Upper lobe of left lung (tissue), 6 donors: ENCODE measurements around the gene PIP4K2C. TPM values are rescaled to one million over a fixed set of nuclear protein-coding genes. Genes with fewer than 3 reads are reported as not detected.
"Not testable (repeated sequence)": the region's sequence is repeated elsewhere in the genome, so short reads cannot be mapped to it uniquely, and the experiment has no call there.

Source experiments
- ATAC-seq, 2 donors: fragments of 200-7000 bp; cut with Tn5 transposase; one replicate each; pipeline ENCODE4 v1.9.1; 2022; ENCODE audit warnings: mild to moderate bottlenecking in 2 of 2, moderate library complexity in 2 of 2; ENCODE audit not compliant: low FRiP score in 2 of 2
- DNase-seq, 2 donors: peaks; one replicate each; pipeline ENCODE4 v3.0.0-alpha.2; 2019 to 2020
- H3K27ac ChIP-seq, 4 donors: fragments of 200-600 bp; sonication (generic); one replicate each; pipeline ENCODE4 v1.5.1; 2016 to 2019
- H3K27me3 ChIP-seq, 4 donors: fragments of 200-600 bp; sonication (generic); one replicate each; pipeline ENCODE4 v1.5.1; 2017 to 2019
- H3K36me3 ChIP-seq, 4 donors: fragments of 200-600 bp; sonication (generic); one replicate each; pipeline ENCODE4 v1.5.1; 2016 to 2019
- H3K4me1 ChIP-seq, 4 donors: fragments of 200-600 bp; sonication (generic); one replicate each; pipeline ENCODE4 v1.5.1; 2018 to 2019
- H3K4me3 ChIP-seq, 4 donors: fragments of 200-600 bp; sonication (generic); one replicate each; pipeline ENCODE4 v1.5.1; 2017 to 2019; ENCODE audit warnings: mild to moderate bottlenecking in 2 of 4, moderate library complexity in 1 of 4
- H3K9me3 ChIP-seq, 4 donors: fragments of 200-600 bp; sonication (generic); one replicate each; pipeline ENCODE4 v1.5.1; 2018 to 2019
- EP300 ChIP-seq, 4 donors: sonication (generic); formaldehyde crosslinking; IDR thresholded peaks; one replicate each; pipeline ENCODE4 v1.5.1; 2017; ENCODE audit warnings: antibody characterized with exemption in 4 of 4, control low read depth in 2 of 4
- POLR2A ChIP-seq, 4 donors: fragments of 450-650 bp; IDR thresholded peaks; one replicate each; pipeline ENCODE4 v1.5.1; 2016 to 2017; ENCODE audit warnings: antibody characterized with exemption in 4 of 4, mild to moderate bottlenecking in 2 of 4
- POLR2AphosphoS5 ChIP-seq, 2 donors: sonication (generic); formaldehyde crosslinking; IDR thresholded peaks; one replicate each; pipeline ENCODE4 v1.5.1; 2017; ENCODE audit warnings: antibody characterized with exemption in 2 of 2
- WGBS, 2 donors: methylation state at CpG; one replicate each; pipeline ENCODE4 v1.1.5; 2017 to 2018; 5-methylcytosine and 5-hydroxymethylcytosine counted together
- total RNA-seq, 6 donors: library from RNA; depleted of rRNA in 4 of 6; stranded (reverse); fragments of >200 nt in 4 of 6; gene quantifications; one replicate each; pipeline versions ENCODE4 v1.1.0 to v1.2.1, GENCODE V29; 2016 to 2021
- TF ChIP-seq, protein P1 (sequence below), 6 experiments: fragments of 450-650 bp in 4 of 6; fragments of 200-600 bp in 2 of 6; sonication (generic) in 2 of 6; IDR thresholded peaks; one replicate each; pipeline ENCODE4 v1.5.1; 2016 to 2019; ENCODE audit warnings: antibody characterized with exemption in 6 of 6
- donor health status: DM: no; HTN: no; CAD: no; lungs with moderate emphysema.
- donor health status: DM: no; HTN: yes; CAD: no; lungs with severe emphysema.

Gene PIP4K2C
- total RNA-seq, 6 donors from 2014 or later = 13.4 to 56.7 (median 30.7) TPM

DNA sequence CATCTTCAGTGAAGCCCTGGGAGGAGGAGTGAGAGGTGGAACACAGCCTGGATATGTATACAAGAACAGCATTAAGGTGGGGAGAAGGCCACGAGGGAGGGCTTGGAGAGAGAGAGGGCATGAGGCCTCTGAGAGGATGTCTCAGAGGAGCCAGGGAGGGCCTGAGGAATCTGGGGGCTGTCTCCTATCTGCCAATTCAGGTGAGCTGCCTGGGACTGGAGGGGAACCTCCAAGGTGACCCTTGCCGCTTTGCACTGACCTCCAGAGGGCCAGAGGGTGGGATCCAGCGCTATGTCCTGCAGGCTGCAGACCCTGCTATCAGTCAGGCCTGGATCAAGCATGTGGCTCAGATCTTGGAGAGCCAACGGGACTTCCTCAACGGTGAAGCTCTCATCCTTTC, 24.6 kb downstream of the PIP4K2C start:
- Histone ChIP-seq H3K27ac (no peak overlapping the region), H3K4me3 (no peak overlapping the region), H3K36me3 (no peaks in the 10 kb centered on the region), H3K4me1 (peaks cover 9 to 29% (median 25%) of the 10 kb centered on the region in 4 donors), H3K9me3 (no peaks in the 10 kb centered on the region), H3K27me3 (peaks cover 0 to 33% (median 7%) of the 10 kb centered on the region in 4 donors)
- DNase-seq = no peak
- ATAC-seq = no peak
- WGBS, 2 donors = 86 to 88% methylated on average over 5 of the region's 5 CpGs
- TF ChIP-seq EP300 (IDR thresholded peaks at IDR 0.05) = no peak
- TF ChIP-seq POLR2A (IDR thresholded peaks at IDR 0.05) = no peak
- no peak for TF ChIP-seq POLR2AphosphoS5 (IDR thresholded peaks at IDR 0.05)
- TF ChIP-seq, protein P1, sequence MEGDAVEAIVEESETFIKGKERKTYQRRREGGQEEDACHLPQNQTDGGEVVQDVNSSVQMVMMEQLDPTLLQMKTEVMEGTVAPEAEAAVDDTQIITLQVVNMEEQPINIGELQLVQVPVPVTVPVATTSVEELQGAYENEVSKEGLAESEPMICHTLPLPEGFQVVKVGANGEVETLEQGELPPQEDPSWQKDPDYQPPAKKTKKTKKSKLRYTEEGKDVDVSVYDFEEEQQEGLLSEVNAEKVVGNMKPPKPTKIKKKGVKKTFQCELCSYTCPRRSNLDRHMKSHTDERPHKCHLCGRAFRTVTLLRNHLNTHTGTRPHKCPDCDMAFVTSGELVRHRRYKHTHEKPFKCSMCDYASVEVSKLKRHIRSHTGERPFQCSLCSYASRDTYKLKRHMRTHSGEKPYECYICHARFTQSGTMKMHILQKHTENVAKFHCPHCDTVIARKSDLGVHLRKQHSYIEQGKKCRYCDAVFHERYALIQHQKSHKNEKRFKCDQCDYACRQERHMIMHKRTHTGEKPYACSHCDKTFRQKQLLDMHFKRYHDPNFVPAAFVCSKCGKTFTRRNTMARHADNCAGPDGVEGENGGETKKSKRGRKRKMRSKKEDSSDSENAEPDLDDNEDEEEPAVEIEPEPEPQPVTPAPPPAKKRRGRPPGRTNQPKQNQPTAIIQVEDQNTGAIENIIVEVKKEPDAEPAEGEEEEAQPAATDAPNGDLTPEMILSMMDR (IDR thresholded peaks at IDR 0.05) = no peak

DNA sequence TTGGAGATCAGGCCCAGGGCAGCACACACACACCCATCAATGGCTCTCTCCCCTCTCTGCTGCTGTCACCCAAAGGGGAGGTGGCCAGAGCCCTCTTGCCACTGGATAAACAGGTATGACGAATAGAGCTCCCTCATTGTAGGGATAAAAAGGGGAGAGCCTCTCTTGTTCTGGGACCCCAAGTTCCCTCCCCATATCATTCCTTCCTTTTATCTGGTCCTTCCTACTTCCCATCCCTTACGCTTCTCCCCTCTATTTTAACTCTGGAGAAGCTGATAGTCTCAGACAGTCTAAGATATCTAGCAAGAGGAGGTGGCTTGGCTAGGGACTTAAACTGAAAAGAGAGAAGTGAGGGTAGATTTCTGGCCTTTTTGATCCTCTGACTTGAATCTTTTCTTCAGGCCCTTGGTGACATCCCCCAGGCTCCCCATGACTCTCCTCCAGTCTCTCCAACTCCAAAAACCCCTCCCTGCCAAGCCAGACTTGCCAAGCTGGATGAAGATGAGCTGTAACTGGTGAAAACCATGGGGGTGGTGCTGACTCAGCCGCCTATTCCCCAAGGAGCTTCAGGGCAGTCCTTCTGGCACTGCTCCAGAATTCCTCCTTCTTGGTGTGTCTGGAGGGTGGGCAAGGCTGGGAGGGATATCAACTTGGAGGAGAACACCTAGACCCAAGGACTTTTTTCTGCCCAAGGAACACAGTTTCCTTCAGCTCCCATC, 25.6 kb downstream of the PIP4K2C start:
- DNase-seq (no peak), ATAC-seq (no peak)
- Histone ChIP-seq H3K36me3 (no peaks in the 10 kb centered on the region), H3K27ac (no peak overlapping the region), H3K4me3 (no peak overlapping the region), H3K27me3 (peaks cover 0 to 38% (median 15%) of the 10 kb centered on the region in 4 donors), H3K9me3 (no peaks in the 10 kb centered on the region), H3K4me1 (peaks cover 9 to 29% (median 25%) of the 10 kb centered on the region in 4 donors)
- 84 to 87% methylated on average over 3 of the region's 3 CpGs for WGBS, 2 donors
- TF ChIP-seq POLR2A (IDR thresholded peaks at IDR 0.05) (no peak), EP300 (IDR thresholded peaks at IDR 0.05) (no peak), POLR2AphosphoS5 (IDR thresholded peaks at IDR 0.05) (no peak)
- TF ChIP-seq, protein P1 (IDR thresholded peaks at IDR 0.05) = no peak

DNA sequence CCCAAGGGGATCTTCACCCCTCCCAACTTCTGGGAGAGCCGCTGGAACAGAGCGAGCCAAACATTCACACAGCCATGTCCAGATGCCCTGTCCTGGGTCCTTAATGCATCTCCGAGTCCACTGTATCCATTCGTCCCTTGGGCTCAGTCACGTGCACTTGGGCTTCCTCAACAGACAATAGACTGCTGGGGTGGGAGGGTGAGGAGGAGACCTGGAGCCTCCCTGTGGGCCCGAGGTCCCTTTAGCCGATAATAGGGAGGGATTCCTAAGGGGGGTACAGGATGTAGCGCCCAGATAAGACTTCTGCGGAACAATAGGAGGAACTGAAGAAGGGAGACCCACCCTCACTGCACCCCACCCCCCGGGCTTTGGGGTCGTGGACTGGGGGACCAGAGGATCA, 26.9 kb downstream of the PIP4K2C start:
- H3K4me1 ChIP-seq = peaks cover 14 to 31% (median 25%) of the 10 kb centered on the region in 4 donors
- H3K27ac ChIP-seq = no peak overlapping the region
- no peak for ATAC-seq
- WGBS, 2 donors = 57 to 64% methylated on average over 9 to 11 of the region's 11 CpGs
- H3K27me3 ChIP-seq = peaks cover 0 to 41% (median 18%) of the 10 kb centered on the region in 4 donors
- H3K4me3 ChIP-seq = no peak overlapping the region
- H3K9me3 ChIP-seq = no peaks in the 10 kb centered on the region
- TF ChIP-seq POLR2A (IDR thresholded peaks at IDR 0.05) (no peak), EP300 (IDR thresholded peaks at IDR 0.05) (no peak), POLR2AphosphoS5 (IDR thresholded peaks at IDR 0.05) (no peak)
- no peaks in the 10 kb centered on the region for H3K36me3 ChIP-seq
- DNase-seq = no peak

DNA sequence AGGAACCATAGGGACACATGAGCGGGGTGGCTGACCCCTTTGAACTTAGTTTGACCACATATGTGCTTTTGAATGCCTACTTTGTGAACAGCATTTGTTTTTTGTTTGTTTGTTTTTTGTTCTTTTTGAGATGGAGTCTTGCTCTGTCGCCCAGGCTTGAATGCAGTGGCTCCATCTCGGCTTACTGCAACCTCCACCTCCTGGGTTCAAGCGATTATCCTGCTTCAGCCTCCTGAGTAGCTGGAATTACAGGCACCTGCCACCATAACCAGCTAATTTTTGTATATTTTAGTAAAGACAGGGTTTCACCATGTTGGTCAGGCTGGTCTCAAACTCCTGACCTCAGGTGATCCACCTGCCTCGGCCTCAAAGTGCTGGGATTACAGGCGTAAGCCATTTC, 27.4 kb downstream of the PIP4K2C start:
- not testable (repeated sequence) for ATAC-seq, H3K4me3 ChIP-seq, H3K36me3 ChIP-seq, H3K27ac ChIP-seq, H3K9me3 ChIP-seq, DNase-seq
- 88 to 89% methylated on average over 6 of the region's 6 CpGs for WGBS, 2 donors
- Histone ChIP-seq H3K4me1 (peaks cover 14 to 31% (median 25%) of the 10 kb centered on the region in 4 donors), H3K27me3 (peaks cover 0 to 40% (median 18%) of the 10 kb centered on the region in 4 donors)

DNA sequence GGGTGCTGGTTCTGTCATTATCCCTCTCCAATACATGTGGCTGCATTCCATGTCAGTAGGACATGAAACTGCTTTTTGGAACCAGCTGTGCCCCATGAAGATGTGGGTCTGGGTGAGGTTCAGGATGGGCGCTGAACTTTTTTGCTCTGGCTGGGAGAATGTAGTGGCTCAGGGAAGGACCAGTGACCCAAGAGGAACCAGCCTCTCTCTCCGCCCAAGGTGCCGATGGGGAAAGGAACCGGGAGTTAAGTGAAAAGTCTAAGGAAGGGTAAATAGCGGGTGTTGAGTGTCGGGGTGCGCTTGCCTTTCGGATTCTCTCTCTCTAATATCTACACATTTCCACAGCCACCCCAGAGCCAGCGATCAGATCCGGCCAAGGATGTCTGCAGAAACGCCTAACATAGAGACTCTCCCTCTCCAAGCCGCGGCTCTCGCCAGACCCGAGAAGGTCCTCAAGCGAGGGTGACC, 28.0 kb downstream of the PIP4K2C start:
- TF ChIP-seq, protein P1 (IDR thresholded peaks at IDR 0.05) = no peak
- TF ChIP-seq EP300 (IDR thresholded peaks at IDR 0.05) (no peak), POLR2A (IDR thresholded peaks at IDR 0.05) (no peak), POLR2AphosphoS5 (IDR thresholded peaks at IDR 0.05) (no peak)
- 46 to 79% methylated on average over 16 of the region's 16 CpGs for WGBS, 2 donors
- Histone ChIP-seq H3K9me3 (no peaks in the 10 kb centered on the region), H3K36me3 (no peaks in the 10 kb centered on the region), H3K4me3 (peak overlapping the region in 1 of 4 donors; percentile 18), H3K27ac (no peak overlapping the region), H3K4me1 (peaks cover 14 to 31% (median 25%) of the 10 kb centered on the region in 4 donors), H3K27me3 (peaks cover 0 to 42% (median 18%) of the 10 kb centered on the region in 4 donors)
- DNase-seq (no peak), ATAC-seq (no peak)
